HG03097 (cell line): ENCODE results near the gene SUV39H2.
"Not testable (repeated sequence)": the region's sequence is repeated elsewhere in the genome, so short reads cannot be mapped to it uniquely, and the experiment has no call there.

Experiments used
- ATAC-seq: cut with Tn5 transposase; IDR thresholded peaks from one replicate; pipeline ENCODE4 v1.9.1; 2021; ENCODE audit not compliant: unreplicated experiment, low FRiP score

SUV39H2 gene

GRCh38 chr10:14873090-14873760 lies 5.4 kb upstream of the SUV39H2 start:
- ATAC-seq = no peak

GRCh38 chr10:14875941-14876340 lies 2.7 kb upstream of the SUV39H2 start:
- no peak for ATAC-seq

- ATAC-seq = no peak
These were observed 1.9 kb upstream of the SUV39H2 start for GRCh38 chr10:14876764-14877163.

GRCh38 chr10:14879124-14879927 lies 660 bp downstream of the SUV39H2 start:
- peak; percentile 17 for ATAC-seq

GRCh38 chr10:14879928-14880193 lies 1.2 kb downstream of the SUV39H2 start:
- ATAC-seq = no peak

GRCh38 chr10:14880229-14880628 lies 1.6 kb downstream of the SUV39H2 start:
- ATAC-seq = no peak

- ATAC-seq = no peak
These were observed 5.4 kb downstream of the SUV39H2 start for GRCh38 chr10:14884082-14884481.

- no peak for ATAC-seq
These were observed 10.7 kb downstream of the SUV39H2 start for GRCh38 chr10:14889318-14889717.

GRCh38 chr10:14891151-14891550 lies 12.5 kb downstream of the SUV39H2 start:
- no peak for ATAC-seq

- ATAC-seq = no peak
These were observed 25.7 kb downstream of the SUV39H2 start for GRCh38 chr10:14904316-14904732.

GRCh38 chr10:14904864-14905263 lies 26.2 kb downstream of the SUV39H2 start:
- no peak for ATAC-seq

- no peak for ATAC-seq
These were observed 27.2 kb downstream of the SUV39H2 start for GRCh38 chr10:14905890-14906289.

GRCh38 chr10:14906765-14907164 lies 28.1 kb downstream of the SUV39H2 start:
- ATAC-seq = no peak

- not testable (repeated sequence) for ATAC-seq
These were observed 28.9 kb downstream of the SUV39H2 start for GRCh38 chr10:14907591-14907990.

- ATAC-seq = no peak
These were observed 30.4 kb downstream of the SUV39H2 start for GRCh38 chr10:14909101-14909500.

GRCh38 chr10:14910953-14911352 lies 32.3 kb downstream of the SUV39H2 start:
- no peak for ATAC-seq

GRCh38 chr10:14911801-14912200 lies 33.1 kb downstream of the SUV39H2 start:
- ATAC-seq = no peak

GRCh38 chr10:14916600-14916999 lies 37.9 kb downstream of the SUV39H2 start:
- no peak for ATAC-seq

- ATAC-seq = no peak
These were observed 39.2 kb downstream of the SUV39H2 start for GRCh38 chr10:14917827-14918226.

- no peak for ATAC-seq
These were observed 40.3 kb downstream of the SUV39H2 start for GRCh38 chr10:14918964-14919363.

GRCh38 chr10:14924013-14924412 lies 45.3 kb downstream of the SUV39H2 start:
- ATAC-seq = no peak

GRCh38 chr10:14925268-14925667 lies 46.6 kb downstream of the SUV39H2 start:
- ATAC-seq = no peak
